Measurements from ENCODE around the gene EXOC5. TPM values are rescaled to one million over a fixed set of nuclear protein-coding genes. Genes with fewer than 3 reads are reported as not detected.

Gene EXOC5
- total RNA-seq, 4 donors from 2014 or later = 43.5 to 58.6 (median 47.4) TPM

DNA sequence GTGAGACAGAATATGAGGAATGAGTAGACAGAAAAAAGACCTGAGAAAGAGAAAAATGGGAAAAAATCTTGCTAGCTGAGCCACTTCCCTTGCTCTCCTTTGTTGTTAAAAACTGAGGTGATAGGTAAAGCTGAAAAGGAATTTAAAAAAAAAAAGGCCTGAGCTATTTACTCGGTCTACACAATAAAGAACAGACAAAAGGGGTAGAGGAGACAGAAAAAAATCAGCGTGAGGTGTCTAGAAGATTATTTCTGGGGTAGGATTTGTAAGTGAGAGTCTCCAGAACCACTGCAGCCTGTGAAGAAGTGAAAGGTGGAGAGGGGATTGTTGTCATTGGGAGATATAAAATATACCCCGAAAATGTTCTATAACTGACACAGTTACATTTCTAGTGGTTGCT, 98.8 kb downstream of the EXOC5 start:
- no peak overlapping the region for H3K4me3 ChIP-seq
- H3K9me3 ChIP-seq = no peaks in the 10 kb centered on the region
- 55 to 57% methylated on average over 3 of the region's 3 CpGs for WGBS, 2 donors
- DNase-seq (ENCODE audit: low spot score in 2 of 2) = no peak
- H3K4me1 ChIP-seq = no peaks in the 10 kb centered on the region
- H3K27ac ChIP-seq = no peak overlapping the region
- TF ChIP-seq, protein P1, sequence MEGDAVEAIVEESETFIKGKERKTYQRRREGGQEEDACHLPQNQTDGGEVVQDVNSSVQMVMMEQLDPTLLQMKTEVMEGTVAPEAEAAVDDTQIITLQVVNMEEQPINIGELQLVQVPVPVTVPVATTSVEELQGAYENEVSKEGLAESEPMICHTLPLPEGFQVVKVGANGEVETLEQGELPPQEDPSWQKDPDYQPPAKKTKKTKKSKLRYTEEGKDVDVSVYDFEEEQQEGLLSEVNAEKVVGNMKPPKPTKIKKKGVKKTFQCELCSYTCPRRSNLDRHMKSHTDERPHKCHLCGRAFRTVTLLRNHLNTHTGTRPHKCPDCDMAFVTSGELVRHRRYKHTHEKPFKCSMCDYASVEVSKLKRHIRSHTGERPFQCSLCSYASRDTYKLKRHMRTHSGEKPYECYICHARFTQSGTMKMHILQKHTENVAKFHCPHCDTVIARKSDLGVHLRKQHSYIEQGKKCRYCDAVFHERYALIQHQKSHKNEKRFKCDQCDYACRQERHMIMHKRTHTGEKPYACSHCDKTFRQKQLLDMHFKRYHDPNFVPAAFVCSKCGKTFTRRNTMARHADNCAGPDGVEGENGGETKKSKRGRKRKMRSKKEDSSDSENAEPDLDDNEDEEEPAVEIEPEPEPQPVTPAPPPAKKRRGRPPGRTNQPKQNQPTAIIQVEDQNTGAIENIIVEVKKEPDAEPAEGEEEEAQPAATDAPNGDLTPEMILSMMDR (IDR thresholded peaks at IDR 0.05) = no peak
- no peak for TF ChIP-seq EP300 (IDR thresholded peaks at IDR 0.05)
- TF ChIP-seq POLR2A (IDR thresholded peaks at IDR 0.05) = no peak
- H3K36me3 ChIP-seq = no peaks in the 10 kb centered on the region
- H3K27me3 ChIP-seq = no peaks in the 10 kb centered on the region

DNA sequence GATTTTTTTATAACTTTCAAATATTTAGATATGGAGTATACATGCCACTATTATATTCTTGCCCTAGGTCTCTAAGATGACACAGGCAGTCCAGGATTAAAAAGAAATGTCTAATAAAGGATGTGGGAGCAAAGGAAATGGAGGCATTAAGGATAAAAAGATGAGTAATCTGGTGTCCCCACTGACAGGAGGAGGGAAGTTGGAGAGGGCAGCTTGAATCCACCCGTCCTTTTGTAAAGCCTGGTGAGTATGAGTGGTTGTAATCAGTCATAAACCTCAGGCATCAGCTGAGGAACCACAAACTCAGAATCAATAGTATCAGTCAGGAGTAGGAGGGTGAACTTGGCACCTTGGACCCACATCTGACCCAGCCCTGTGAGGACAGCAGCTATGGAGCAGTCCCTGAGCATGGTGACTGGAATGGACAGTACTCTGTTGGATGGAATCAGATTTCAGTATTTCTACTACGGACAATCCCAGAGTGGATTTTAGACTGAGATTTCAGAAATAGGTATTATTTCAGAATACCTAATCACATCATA, 100.5 kb downstream of the EXOC5 start:
- 75 to 87% methylated on average over 2 of the region's 2 CpGs for WGBS, 2 donors

DNA sequence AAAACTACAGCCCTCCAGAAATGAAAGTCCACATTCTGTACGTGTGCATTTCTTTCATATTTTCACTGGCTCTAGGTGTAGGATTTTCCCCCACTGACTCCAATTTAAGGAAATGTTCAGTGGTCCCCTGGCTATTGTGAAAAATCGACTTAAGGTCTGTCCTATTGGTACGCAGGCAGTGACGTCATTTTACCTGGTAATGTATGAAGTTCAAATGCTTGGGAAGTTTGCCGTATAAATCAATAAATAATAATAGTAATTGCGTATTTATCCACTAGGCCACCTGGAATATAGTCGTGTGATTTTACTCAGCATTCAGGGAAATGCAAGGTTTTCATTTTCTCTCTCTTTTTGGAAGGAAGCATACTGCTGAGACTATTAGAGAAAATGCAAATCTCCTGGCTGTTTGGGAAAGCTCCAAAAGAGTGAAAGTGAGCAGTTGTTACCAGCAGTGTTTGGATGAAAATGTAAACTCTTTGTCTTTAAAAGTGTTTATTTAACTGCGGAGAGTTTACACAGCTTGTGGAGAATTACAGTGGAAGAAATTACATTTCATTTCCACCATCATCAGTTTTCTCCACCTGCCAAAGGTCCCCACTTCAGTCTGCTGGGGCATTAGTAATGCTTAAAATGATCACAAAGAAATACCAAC, 107.0 kb downstream of the EXOC5 start:
- TF ChIP-seq POLR2A (IDR thresholded peaks at IDR 0.05) (no peak), EP300 (IDR thresholded peaks at IDR 0.05) (no peak)
- TF ChIP-seq, protein P1 (IDR thresholded peaks at IDR 0.05) = no peak
- 44 to 46% methylated on average over 8 of the region's 8 CpGs for WGBS, 2 donors

More for the DNA sequence above, 100.5 kb downstream of the EXOC5 start:
- Histone ChIP-seq H3K4me1 (no peaks in the 10 kb centered on the region), H3K4me3 (no peak overlapping the region), H3K9me3 (no peaks in the 10 kb centered on the region), H3K36me3 (no peaks in the 10 kb centered on the region), H3K27ac (no peak overlapping the region), H3K27me3 (no peaks in the 10 kb centered on the region)
- no peak for DNase-seq (ENCODE audit: low spot score in 2 of 2)
- TF ChIP-seq, protein P1 (IDR thresholded peaks at IDR 0.05) = no peak
- TF ChIP-seq POLR2A (IDR thresholded peaks at IDR 0.05) = no peak
- no peak for TF ChIP-seq EP300 (IDR thresholded peaks at IDR 0.05)

DNA sequence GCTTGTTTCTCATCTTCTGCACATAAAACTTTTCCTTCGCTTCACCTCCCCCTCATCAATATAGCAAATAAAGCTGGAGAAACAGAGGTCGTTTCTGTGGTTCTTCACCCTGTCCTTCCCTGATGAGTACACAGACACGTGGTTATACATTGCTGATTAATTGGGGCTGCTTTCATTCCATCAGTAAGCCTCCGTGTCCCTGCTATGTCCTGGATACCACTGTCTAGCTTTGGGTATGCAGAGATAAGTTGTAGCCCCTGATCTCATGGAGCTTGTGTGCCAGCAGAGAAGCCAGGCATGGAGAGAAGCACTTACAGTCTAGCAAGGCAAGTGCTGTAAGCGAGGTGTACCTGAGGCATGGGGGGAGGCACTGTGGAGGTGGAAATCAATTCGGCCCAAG, 108.4 kb downstream of the EXOC5 start:
- H3K4me3 ChIP-seq = no peak overlapping the region
- H3K36me3 ChIP-seq = no peaks in the 10 kb centered on the region
- no peaks in the 10 kb centered on the region for H3K27me3 ChIP-seq
- DNase-seq (ENCODE audit: low spot score in 2 of 2) = no peak
- WGBS, 2 donors = 81 to 83% methylated on average over 6 of the region's 6 CpGs
- TF ChIP-seq, protein P1 (IDR thresholded peaks at IDR 0.05) = no peak
- no peaks in the 10 kb centered on the region for H3K9me3 ChIP-seq
- H3K4me1 ChIP-seq = no peaks in the 10 kb centered on the region
- H3K27ac ChIP-seq = no peak overlapping the region

More for the DNA sequence above, 107.0 kb downstream of the EXOC5 start:
- no peak for DNase-seq (ENCODE audit: low spot score in 2 of 2)
- Histone ChIP-seq H3K4me1 (no peaks in the 10 kb centered on the region), H3K9me3 (no peaks in the 10 kb centered on the region), H3K36me3 (no peaks in the 10 kb centered on the region), H3K27ac (no peak overlapping the region), H3K4me3 (no peak overlapping the region), H3K27me3 (no peaks in the 10 kb centered on the region)

DNA sequence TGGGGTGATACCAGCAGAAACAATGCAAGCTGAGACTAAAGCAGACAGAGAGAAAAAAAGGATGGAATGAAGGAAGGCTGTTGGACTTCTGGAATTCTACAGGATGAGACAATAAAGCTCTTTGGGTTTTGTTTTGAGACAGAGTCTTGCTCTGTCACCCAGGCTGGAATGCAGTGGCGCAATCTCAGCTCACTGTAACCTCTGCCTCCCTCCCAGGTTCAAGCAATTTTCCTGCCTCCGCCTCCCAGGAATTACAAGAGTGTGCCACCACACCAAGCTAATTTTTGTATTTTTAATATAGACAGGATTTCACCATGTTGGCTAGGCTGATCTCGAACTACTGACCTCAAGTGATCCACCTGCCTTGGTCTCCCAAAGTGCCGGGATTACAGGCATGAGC, 115.4 kb downstream of the EXOC5 start:
- Histone ChIP-seq H3K4me3 (no peak overlapping the region), H3K9me3 (no peaks in the 10 kb centered on the region), H3K4me1 (no peaks in the 10 kb centered on the region), H3K27ac (no peak overlapping the region), H3K27me3 (no peaks in the 10 kb centered on the region), H3K36me3 (no peaks in the 10 kb centered on the region)
- TF ChIP-seq POLR2A (IDR thresholded peaks at IDR 0.05) (no peak), EP300 (IDR thresholded peaks at IDR 0.05) (no peak)
- TF ChIP-seq, protein P1 (IDR thresholded peaks at IDR 0.05) = no peak
- DNase-seq (ENCODE audit: low spot score in 2 of 2) = no peak
- WGBS, 2 donors = 91 to 93% methylated on average over 4 of the region's 4 CpGs

Other genes with a start within 250 kb of the EXOC5 start
- 10 to 100 TPM; 11.6 to 18.3 (median 13.1) TPM for gene AP5M1, start 66 bp upstream of the EXOC5 start, total RNA-seq
- gene NAA30, start 121.7 kb upstream of the EXOC5 start, total RNA-seq = 10 to 100 TPM; 11.4 to 16.6 (median 13.1) TPM
- gene CCDC198, start 225.0 kb upstream of the EXOC5 start, total RNA-seq = 1 to 10 TPM in 1 of 4 donors, not detected in 3; 1.5 TPM

All from tibial nerve (tissue), 4 donors.